Thoracic aorta (tissue), 2 donors: ENCODE measurements around the gene UBE2L3. TPM values are rescaled to one million over a fixed set of nuclear protein-coding genes. Genes with fewer than 3 reads are reported as not detected.
"Not testable (repeated sequence)": the region's sequence is repeated elsewhere in the genome, so short reads cannot be mapped to it uniquely, and the experiment has no call there.

Experiments used
- ATAC-seq: fragments of 150-250 bp; one replicate; pipeline ENCODE4 v1.8.0; 2017; ENCODE audit warnings: low read depth; ENCODE audit not compliant: insufficient number of reproducible peaks, low FRiP score
- DNase-seq: peaks from one replicate; pipeline ENCODE4 v3.0.0-alpha.2; 2020; ENCODE audit warnings: low spot score
- H3K27ac ChIP-seq, 2 donors: fragments of 200-600 bp; sonication (generic); 1 replicate in 1 of 2; 2 replicates in 1 of 2; pipeline ENCODE4 v1.5.1; 2016; ENCODE audit warnings: mild to moderate bottlenecking in 2 of 2, moderate library complexity in 2 of 2
- H3K27me3 ChIP-seq: fragments of 200-600 bp; sonication (generic); replicated peaks from 2 replicates; pipeline ENCODE4 v1.6.0; 2016; ENCODE audit warnings: mild to moderate bottlenecking; ENCODE audit not compliant: insufficient read depth
- H3K36me3 ChIP-seq: fragments of 200-600 bp; sonication (generic); one replicate; pipeline ENCODE4 v1.5.1; 2016
- H3K4me1 ChIP-seq, 2 donors: fragments of 200-600 bp; sonication (generic); 1 replicate in 1 of 2; 2 replicates in 1 of 2; pipeline versions ENCODE4 v1.5.1 to v1.6.0; 2016; ENCODE audit warnings: low read depth in 2 of 2, mild to moderate bottlenecking in 1 of 2; ENCODE audit not compliant: control insufficient read depth in 1 of 2
- H3K4me3 ChIP-seq: fragments of 200-600 bp; sonication (generic); 2 replicates; pipeline ENCODE4 v1.5.1; 2016; ENCODE audit warnings: mild to moderate bottlenecking
- H3K9me3 ChIP-seq: fragments of 200-600 bp; sonication (generic); 2 replicates; pipeline ENCODE4 v1.5.1; 2016
- CTCF ChIP-seq: fragments of 200-600 bp; sonication (generic); IDR thresholded peaks from one replicate; pipeline ENCODE4 v1.5.1; 2019; ENCODE audit warnings: antibody characterized with exemption
- total RNA-seq, 2 donors: library from RNA; depleted of rRNA; stranded (reverse); fragments of >200 nt; gene quantifications; one replicate each; pipeline versions ENCODE4 v1.1.0 to v1.2.3, GENCODE V29; 2016

UBE2L3 gene
- total RNA-seq, 2 donors from 2014 or later, result 33.8 to 38.3 TPM

GRCh38 chr22:21579474-21579851 lies 11.9 kb downstream of the UBE2L3 start:
- ATAC-seq (no peak), DNase-seq (no peak)
- no peaks in the 10 kb centered on the region for H3K9me3 ChIP-seq
- peaks cover 0 to 57% of the 10 kb centered on the region in 2 donors for H3K4me1 ChIP-seq
- no peak for TF ChIP-seq CTCF
- H3K27ac ChIP-seq, result no peak overlapping the region
- no peaks in the 10 kb centered on the region for H3K27me3 ChIP-seq
- no peaks in the 10 kb centered on the region for H3K36me3 ChIP-seq
- no peak overlapping the region for H3K4me3 ChIP-seq

GRCh38 chr22:21580623-21581007 lies 13.1 kb downstream of the UBE2L3 start:
- H3K27me3 ChIP-seq, ATAC-seq, H3K36me3 ChIP-seq, H3K27ac ChIP-seq, H3K4me3 ChIP-seq, H3K9me3 ChIP-seq, DNase-seq: not testable (repeated sequence)
- H3K4me1 ChIP-seq, result peaks cover 0 to 54% of the 10 kb centered on the region in 2 donors

- H3K4me1 ChIP-seq, result peaks cover 0 to 54% of the 10 kb centered on the region in 2 donors
- not testable (repeated sequence) for H3K4me3 ChIP-seq, DNase-seq, H3K9me3 ChIP-seq, H3K27ac ChIP-seq, ATAC-seq, H3K27me3 ChIP-seq, H3K36me3 ChIP-seq
Observed at GRCh38 chr22:21581009-21581713, 13.6 kb downstream of the UBE2L3 start.

GRCh38 chr22:21582801-21583740 lies 15.6 kb downstream of the UBE2L3 start:
- Histone ChIP-seq H3K36me3 (no peaks in the 10 kb centered on the region), H3K4me1 (peaks cover 5 to 52% of the 10 kb centered on the region in 2 donors), H3K27me3 (no peaks in the 10 kb centered on the region), H3K4me3 (no peak overlapping the region), H3K9me3 (no peaks in the 10 kb centered on the region), H3K27ac (no peak overlapping the region)
- DNase-seq (no peak), ATAC-seq (no peak)
- TF ChIP-seq CTCF, result no peak

- Histone ChIP-seq H3K27ac (no peak overlapping the region), H3K27me3 (no peaks in the 10 kb centered on the region), H3K4me1 (peaks cover 16 to 57% of the 10 kb centered on the region in 2 donors), H3K36me3 (no peaks in the 10 kb centered on the region), H3K4me3 (no peak overlapping the region), H3K9me3 (no peaks in the 10 kb centered on the region)
- TF ChIP-seq CTCF, result no peak
- ATAC-seq, result no peak
- DNase-seq, result no peak
Observed at GRCh38 chr22:21585389-21585788, 17.9 kb downstream of the UBE2L3 start.
